Breast epithelium (tissue), 3 donors: ENCODE measurements around the gene PDGFB.

Source experiments
- POLR2A ChIP-seq: fragments of 450-650 bp; IDR thresholded peaks from one replicate; pipeline ENCODE4 v1.6.1; 2016; ENCODE audit warnings: antibody characterized with exemption, mild to moderate bottlenecking, moderate library complexity
- POLR2AphosphoS5 ChIP-seq, 3 donors: sonication (generic); formaldehyde crosslinking; IDR thresholded peaks; one replicate each; pipeline ENCODE4 v1.6.1; 2017; ENCODE audit warnings: antibody characterized with exemption in 3 of 3

DNA sequence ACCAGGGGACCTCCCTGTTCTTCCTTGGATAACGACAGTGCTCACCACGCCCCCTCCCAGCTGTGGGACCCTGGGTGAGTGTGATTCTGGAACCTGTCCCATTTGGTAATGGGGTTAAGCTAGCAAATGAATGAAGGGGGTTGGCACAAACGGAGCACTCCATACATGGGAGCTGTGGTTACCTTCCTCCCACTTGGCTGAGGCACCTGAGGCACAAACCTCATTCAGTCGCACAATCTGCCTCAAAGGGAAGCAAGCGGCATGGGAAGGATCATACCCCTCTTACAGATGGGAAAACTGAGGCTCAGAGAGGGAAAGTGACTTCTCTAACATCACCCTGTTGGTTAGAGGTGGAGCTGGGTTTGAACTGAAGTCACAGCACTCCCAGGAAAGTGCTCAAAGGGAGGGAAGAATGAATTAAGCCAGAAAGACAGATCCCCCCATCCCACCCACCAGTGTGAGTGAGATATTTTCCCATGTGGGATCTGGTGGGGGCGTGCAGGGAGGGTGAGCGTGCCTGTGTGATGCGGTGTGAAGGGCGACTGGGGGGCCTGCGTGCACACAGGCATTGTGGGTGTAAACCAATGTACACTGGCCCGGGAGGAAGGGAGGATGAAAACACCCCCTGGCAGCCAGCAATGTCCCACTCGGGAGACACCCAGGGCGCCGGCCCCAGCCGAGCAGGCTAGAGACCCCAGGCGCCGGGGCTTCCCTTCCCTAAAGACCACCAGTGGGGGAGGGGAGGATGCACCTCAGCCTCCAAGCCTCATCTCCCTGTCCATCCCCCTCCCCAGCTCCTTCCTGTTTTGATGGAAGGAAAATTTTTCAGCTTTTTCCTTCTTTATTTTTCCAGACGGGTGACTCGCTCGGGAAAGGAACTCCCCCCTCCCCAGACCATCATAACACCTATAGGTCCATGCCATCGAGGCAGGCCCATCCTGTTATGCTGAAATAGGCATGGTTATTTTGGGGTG lies 8.0 kb upstream of the PDGFB start:
- TF ChIP-seq POLR2A (no peak), POLR2AphosphoS5 (IDR thresholded peaks at IDR 0.05) (no peak)
